ENCODE measurements around the gene CPE.
A peak's percentile ranks its signal among the peaks of the same experiment; 100 is the strongest.

Gene CPE

GRCh38 chr4:165378398-165378744 is 437 bp upstream of the CPE start:
- peak overlapping the region; percentile 57 for H3K4me3 ChIP-seq (replicated peaks; ENCODE audit: low read depth, low read length)
- no peak for DNase-seq (ENCODE audit: low read depth)
- no peak for TF ChIP-seq CTCF (IDR thresholded peaks at IDR 0.05; ENCODE audit: low read length, missing control alignments)

DNA sequence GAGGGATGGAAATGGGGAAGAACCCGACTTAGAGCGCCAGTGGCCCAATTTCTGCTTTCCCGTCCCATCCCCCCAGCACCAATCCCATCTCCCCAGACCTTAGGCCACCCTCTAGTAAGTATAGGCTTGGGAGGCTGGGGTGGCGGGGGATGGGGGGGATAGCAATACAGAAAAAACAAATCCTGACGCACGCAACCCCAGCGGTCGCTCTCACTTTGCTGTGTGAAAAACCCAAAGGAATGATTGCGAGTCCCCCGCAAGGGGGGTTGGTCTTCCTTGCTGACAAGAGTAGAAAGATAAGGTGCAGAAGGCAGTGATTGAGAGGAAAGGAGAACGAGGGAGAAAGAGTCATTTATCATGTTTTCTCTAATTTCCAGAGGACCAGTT is 863 bp downstream of the CPE start:
- peak overlapping the region; percentile 57 for H3K4me3 ChIP-seq (replicated peaks; ENCODE audit: low read depth, low read length)
- TF ChIP-seq CTCF (IDR thresholded peaks at IDR 0.05; ENCODE audit: low read length, missing control alignments), result no peak
- no peak for DNase-seq (ENCODE audit: low read depth)

GRCh38 chr4:165380805-165381204 is 2.0 kb downstream of the CPE start:
- H3K4me3 ChIP-seq (replicated peaks; ENCODE audit: low read depth, low read length), result no peak overlapping the region
- no peak for DNase-seq (ENCODE audit: low read depth)
- TF ChIP-seq CTCF (IDR thresholded peaks at IDR 0.05; ENCODE audit: low read length, missing control alignments), result no peak

DNA sequence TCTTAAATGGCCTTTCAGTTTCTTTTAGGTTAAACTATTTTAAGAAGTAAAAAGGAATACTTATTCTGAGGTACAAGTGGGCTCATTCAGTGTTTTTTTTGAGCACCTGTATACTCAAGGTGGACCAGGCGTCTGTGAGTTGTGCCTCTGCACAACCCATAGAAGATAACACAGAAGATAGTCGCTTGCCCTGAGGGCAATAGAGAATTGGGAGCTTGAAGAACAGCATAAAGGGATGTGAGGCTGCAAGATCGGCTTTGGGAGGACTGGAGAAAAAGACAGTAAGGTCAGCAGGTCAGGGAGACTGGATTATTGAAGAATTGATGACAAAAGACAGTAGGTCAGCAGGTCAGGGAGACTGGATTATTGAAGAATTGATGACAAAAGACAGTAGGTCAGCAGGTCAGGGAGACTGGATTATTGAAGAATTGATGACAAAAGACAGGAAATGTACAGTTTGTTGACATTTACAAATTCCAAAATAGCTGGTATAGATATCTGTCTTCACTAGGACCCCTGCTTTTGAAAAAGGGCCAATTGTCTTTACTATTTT is 3.1 kb downstream of the CPE start:
- H3K4me3 ChIP-seq (replicated peaks; ENCODE audit: low read depth, low read length), result no peak overlapping the region
- DNase-seq (ENCODE audit: low read depth), result no peak
- TF ChIP-seq CTCF (IDR thresholded peaks at IDR 0.05; ENCODE audit: low read length, missing control alignments), result no peak

- H3K4me3 ChIP-seq (replicated peaks; ENCODE audit: low read depth, low read length), result no peak overlapping the region
- DNase-seq (ENCODE audit: low read depth), result no peak
- TF ChIP-seq CTCF (IDR thresholded peaks at IDR 0.05; ENCODE audit: low read length, missing control alignments), result no peak
Observed at GRCh38 chr4:165382640-165383039, 3.8 kb downstream of the CPE start.

- no peak for DNase-seq (ENCODE audit: low read depth)
- no peak for TF ChIP-seq CTCF (IDR thresholded peaks at IDR 0.05; ENCODE audit: low read length, missing control alignments)
- no peak overlapping the region for H3K4me3 ChIP-seq (replicated peaks; ENCODE audit: low read depth, low read length)
Observed at GRCh38 chr4:165383591-165384073, 4.8 kb downstream of the CPE start.

DNA sequence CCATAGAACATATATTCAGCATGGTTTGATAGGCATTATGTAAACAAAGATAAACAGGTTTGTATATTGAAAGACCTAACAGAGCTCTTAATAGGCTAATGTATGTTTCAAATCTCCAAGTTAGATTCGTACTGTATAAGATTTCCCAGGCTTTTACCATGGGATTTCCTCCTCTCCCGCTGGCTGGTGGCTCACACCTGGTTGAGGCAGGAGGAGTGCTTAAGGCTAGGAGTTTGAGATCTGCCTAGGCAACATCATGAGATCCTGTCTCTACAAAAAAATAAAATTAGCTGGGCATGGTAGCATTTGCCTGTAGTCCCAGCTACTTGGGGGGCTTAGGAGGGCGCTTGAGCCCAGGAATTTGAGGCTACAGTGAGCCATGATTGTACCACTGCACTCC is 5.4 kb downstream of the CPE start:
- TF ChIP-seq CTCF (IDR thresholded peaks at IDR 0.05; ENCODE audit: low read length, missing control alignments), result no peak

More for the DNA sequence above, 5.4 kb downstream of the CPE start:
- no peak for DNase-seq (ENCODE audit: low read depth)
- H3K4me3 ChIP-seq (replicated peaks; ENCODE audit: low read depth, low read length), result no peak overlapping the region
